G401.6 (cell line): ENCODE measurements around the gene SNORC.
"Not testable (repeated sequence)": the region's sequence is repeated elsewhere in the genome, so short reads cannot be mapped to it uniquely, and the experiment has no call there.

Experiments
- FAIRE-seq: peaks from 2 replicates; lab custom pipeline; 2012; peaks lifted over from hg19 to GRCh38; lab: Jason Lieb, UNC

SNORC gene

GRCh38 chr2:232896720-232897597 is 26.9 kb downstream of the SNORC start:
- no peak for FAIRE-seq

GRCh38 chr2:232897598-232898408 is 27.7 kb downstream of the SNORC start:
- FAIRE-seq = no peak

- no peak for FAIRE-seq
Observed at GRCh38 chr2:232898592-232899543, 28.8 kb downstream of the SNORC start.

GRCh38 chr2:232900811-232901735 is 31.0 kb downstream of the SNORC start:
- no peak for FAIRE-seq

GRCh38 chr2:232901736-232902578 is 31.9 kb downstream of the SNORC start:
- FAIRE-seq = no peak

GRCh38 chr2:232903989-232904388 is 33.9 kb downstream of the SNORC start:
- no peak for FAIRE-seq

- FAIRE-seq = not testable (repeated sequence)
Observed at GRCh38 chr2:232906867-232907717, 37.0 kb downstream of the SNORC start.

- FAIRE-seq = not testable (repeated sequence)
Observed at GRCh38 chr2:232907718-232908085, 37.6 kb downstream of the SNORC start.

GRCh38 chr2:232908695-232909094 is 38.6 kb downstream of the SNORC start:
- FAIRE-seq = no peak

GRCh38 chr2:232910376-232910775 is 40.3 kb downstream of the SNORC start:
- FAIRE-seq = no peak

GRCh38 chr2:232911712-232912277 is 41.7 kb downstream of the SNORC start:
- FAIRE-seq = no peak

GRCh38 chr2:232913903-232914302 is 43.8 kb downstream of the SNORC start:
- no peak for FAIRE-seq

- no peak for FAIRE-seq
Observed at GRCh38 chr2:232919141-232919540, 49.1 kb downstream of the SNORC start.

- FAIRE-seq = no peak
Observed at GRCh38 chr2:232920055-232920454, 50.0 kb downstream of the SNORC start.

- no peak for FAIRE-seq
Observed at GRCh38 chr2:232920760-232921159, 50.7 kb downstream of the SNORC start.

GRCh38 chr2:232924433-232924832 is 54.4 kb downstream of the SNORC start:
- FAIRE-seq = no peak

- no peak for FAIRE-seq
Observed at GRCh38 chr2:232925153-232925820, 55.2 kb downstream of the SNORC start.

GRCh38 chr2:232925821-232926156 is 55.7 kb downstream of the SNORC start:
- no peak for FAIRE-seq
